Measurements from ENCODE around the gene CCDC141.

Gene CCDC141

DNA sequence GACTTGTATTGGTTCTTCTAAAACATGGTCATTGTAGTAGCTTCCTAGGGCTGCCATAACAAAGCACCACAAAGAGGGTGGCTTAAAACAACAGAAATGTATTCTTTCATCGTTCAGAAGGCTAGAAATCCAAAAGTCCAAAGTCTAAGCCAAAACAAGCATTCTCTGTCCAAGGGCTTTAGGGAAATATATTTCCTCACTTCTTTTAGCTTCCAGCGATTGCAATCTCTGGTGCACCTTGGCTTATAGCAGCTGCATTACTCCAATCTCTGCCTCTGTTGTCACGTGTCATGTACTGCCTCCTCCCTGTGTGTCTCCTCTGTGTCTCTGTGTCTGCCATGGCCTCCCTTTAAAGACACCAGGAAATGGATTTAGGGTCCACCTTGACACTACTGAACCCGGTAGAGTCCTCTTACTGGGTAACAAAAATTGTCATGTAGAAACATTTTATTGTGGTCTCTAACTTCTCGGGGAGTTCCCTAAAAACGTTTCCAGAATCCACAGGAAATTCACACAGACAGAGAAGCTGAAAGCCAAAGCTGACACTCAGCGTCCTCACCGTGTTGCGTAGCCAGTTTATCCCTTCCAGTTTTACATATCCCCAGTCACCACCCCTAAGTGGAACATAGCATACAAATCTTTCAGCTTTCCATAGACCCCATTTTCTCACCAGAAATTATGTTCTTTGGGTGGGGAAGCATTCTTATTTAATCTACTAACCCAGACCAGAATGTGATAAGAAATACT, 222.0 kb downstream of the CCDC141 start:
- DNase-seq (ENCODE audit: low read depth) = no peak

DNA sequence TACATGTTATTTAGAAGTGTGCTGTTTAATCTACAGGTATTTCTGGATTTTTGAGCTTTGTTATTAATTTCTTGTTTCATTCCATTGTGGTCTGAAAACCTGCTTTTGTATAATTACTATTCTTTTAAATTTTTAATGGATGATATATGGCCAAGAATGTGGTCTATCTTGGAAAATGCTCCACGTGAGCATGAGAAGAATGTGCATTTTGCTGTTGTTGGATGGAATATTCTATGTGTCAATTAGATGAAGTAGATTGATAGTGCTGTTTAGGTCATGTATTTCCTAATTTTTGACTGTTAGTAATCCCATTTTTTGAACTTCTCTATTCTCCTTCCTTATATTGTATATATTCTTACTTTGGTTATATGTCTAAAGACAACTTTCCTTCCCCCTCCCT, 222.8 kb downstream of the CCDC141 start:
- no peak for DNase-seq (ENCODE audit: low read depth)

DNA sequence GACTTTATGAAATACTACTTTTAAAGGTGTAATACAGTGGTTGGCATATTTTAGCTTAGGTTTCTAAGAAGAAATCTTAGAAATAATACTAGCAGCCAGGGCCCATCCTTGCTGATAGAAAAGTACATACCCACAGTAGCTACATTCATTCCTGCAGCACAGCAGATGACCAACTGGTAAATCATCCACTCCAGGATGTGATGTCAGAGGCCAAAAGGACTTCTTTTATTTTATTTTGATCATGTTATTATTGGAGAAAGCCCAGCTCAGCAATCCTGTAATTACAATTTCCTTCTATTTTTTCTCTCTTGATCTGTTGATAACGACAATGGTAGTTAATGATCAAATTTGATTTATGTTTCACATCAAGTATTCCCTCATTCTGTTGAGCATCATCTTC, 224.8 kb downstream of the CCDC141 start:
- no peak for DNase-seq (ENCODE audit: low read depth)

DNA sequence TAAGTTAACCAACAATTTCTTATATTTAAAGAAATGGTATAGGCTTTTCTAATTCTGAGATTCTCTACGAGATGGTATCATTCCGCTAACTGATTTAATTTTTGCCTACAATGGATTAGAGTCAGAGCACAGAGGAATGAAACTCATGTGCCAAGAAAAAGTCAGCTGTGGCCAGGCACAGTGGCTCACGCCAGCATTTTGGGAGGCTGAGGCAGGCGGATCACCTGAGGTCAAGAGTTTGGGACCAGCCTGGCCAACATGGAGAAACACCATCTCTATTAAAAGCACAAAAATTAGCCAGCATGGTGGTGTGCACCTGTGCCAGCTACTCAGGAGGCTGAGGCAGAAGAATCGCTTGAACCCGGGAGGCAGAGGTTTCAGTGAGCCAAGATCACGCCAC, 225.8 kb downstream of the CCDC141 start:
- DNase-seq (ENCODE audit: low read depth) = no peak

DNA sequence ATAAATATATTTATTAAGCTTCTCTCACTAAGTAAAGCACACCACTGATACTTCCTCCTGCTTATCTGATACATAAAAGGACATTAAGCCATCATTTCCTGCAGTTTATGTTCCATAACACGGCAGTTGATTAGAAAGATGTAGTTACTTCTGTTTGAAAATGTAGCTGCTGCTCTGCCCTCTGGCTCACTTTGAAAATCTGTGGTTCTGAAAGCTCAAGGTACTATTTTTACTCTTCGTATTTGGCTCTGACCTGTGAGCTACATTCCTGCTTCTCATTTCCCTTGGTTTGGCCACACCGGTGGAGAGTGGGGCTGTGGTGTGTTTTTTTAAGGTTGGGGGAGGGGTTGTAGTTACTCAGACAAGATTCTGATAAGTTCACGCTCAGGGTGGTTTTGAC, 229.9 kb downstream of the CCDC141 start:
- no peak for DNase-seq (ENCODE audit: low read depth)

- no peak for DNase-seq (ENCODE audit: low read depth)
Measured at GRCh38 chr2:178819147-178819875, 230.6 kb downstream of the CCDC141 start.

- no peak for DNase-seq (ENCODE audit: low read depth)
Measured at GRCh38 chr2:178811901-178812300, 238.0 kb downstream of the CCDC141 start.

- no peak for DNase-seq (ENCODE audit: low read depth)
Measured at GRCh38 chr2:178811045-178811444, 238.9 kb downstream of the CCDC141 start.

- no peak for DNase-seq (ENCODE audit: low read depth)
Measured at GRCh38 chr2:178810422-178810821, 239.5 kb downstream of the CCDC141 start.

DNA sequence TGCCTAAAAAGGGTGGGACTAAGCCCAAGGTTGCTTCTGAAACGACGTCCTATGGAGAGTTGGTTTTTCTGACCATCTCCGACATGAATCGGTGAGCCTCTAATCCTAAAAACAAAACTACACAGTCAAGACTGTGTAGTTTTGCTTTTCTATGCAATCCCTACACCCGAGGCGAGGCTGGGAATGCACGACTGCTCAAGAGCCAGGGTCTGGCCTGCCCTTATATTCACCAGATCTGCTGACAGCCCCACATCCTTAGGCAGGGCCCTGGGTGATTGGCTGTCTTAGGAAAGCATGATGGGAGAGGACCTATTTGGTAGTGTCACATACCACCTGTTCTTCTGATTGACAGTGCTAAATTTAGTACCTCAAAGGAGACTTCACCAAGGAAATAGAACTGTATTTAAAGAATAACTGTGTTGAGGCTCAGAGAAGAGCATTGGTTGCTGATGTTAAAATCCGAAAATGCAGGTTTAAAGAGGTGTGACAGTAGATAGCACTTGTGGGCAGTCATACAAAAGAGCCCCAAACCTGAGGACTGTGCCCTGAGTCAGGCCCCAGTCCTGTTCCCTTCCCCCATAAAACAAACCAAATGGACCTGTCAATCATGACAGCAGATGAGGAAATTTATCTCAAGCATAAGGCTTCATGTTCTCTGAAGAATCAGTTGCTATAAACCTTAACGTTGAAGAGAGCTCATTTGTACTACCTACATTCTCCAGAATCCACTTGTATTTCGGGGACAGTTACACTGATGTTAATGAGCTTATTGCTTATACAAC, 242.5 kb downstream of the CCDC141 start, which contains the start of gene TTN:
TTN (minus strand) TSS at position 197 of the 782 bp plus-strand sequence. CDS start 2,781 bp downstream, outside the sequence.
- no peak for DNase-seq (ENCODE audit: low read depth)

- no peak for DNase-seq (ENCODE audit: low read depth)
Measured at GRCh38 chr2:178806543-178806942, 243.4 kb downstream of the CCDC141 start.

GRCh38 chr2:178805457-178805856, 244.5 kb downstream of the CCDC141 start:
- DNase-seq (ENCODE audit: low read depth) = no peak

DNA sequence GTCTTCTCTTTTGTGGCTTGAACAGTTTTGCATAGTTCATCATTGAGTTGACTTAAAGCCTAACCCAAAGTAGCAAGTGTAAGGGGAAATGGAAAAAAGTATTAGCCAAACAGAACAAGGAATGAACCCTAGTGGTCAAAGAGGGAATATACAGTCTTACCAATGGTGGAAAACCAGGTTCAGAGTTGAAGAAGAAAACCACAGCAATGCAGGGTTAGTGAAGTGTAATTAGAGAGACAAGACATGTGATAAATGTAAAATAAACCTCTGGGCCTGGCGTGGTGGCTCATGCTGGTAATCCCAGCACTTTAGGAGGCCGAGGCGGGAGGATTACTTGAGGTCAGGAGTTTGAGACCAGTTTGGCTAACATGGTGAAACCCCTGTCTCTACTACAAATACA, 245.1 kb downstream of the CCDC141 start:
- no peak for DNase-seq (ENCODE audit: low read depth)

DNA sequence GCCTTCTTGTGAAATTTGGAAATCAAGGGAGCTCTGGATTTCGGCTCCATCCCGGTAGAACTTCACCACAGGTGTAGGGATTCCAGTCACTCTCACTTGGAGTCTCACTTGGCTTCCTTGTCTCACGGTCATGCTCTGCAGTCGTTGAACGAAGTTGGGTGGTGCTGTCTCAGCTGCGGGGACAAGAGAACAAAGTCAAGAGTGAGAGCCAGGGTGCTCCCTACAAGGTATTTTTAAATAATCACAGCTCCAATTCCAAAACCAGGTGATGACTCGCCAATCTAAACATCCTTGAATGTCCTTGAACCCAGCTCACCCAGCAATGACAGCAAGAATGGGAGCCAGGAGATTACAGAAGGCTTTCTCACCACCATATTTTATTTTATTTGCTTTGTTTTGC, 249.4 kb downstream of the CCDC141 start:
- no peak for DNase-seq (ENCODE audit: low read depth)

GRCh38 chr2:178799305-178799704, 250.6 kb downstream of the CCDC141 start:
- no peak for DNase-seq (ENCODE audit: low read depth)

GRCh38 chr2:178796079-178796677, 253.8 kb downstream of the CCDC141 start:
- DNase-seq (ENCODE audit: low read depth) = peak; percentile 27

GRCh38 chr2:178787934-178788333, 262.0 kb downstream of the CCDC141 start:
- DNase-seq (ENCODE audit: low read depth) = no peak

GRCh38 chr2:178787155-178787554, 262.8 kb downstream of the CCDC141 start:
- DNase-seq (ENCODE audit: low read depth) = no peak

- DNase-seq (ENCODE audit: low read depth) = no peak
Measured at GRCh38 chr2:178783889-178784288, 266.0 kb downstream of the CCDC141 start.

- DNase-seq (ENCODE audit: low read depth) = no peak
Measured at GRCh38 chr2:178782236-178782635, 267.7 kb downstream of the CCDC141 start.

Data from fibroblast of the conjunctiva (primary cell).